B cell (primary cell): ENCODE measurements around the gene SHLD1.

Source experiments
- EZH2 ChIP-seq: IDR thresholded peaks from 2 replicates; pipeline ENCODE4 v1.6.1; 2012; ENCODE audit warnings: borderline replicate concordance, low read depth, mild to moderate bottlenecking, moderate library complexity, low read length; ENCODE audit not compliant: insufficient read depth, poor library complexity, severe bottlenecking
- TF ChIP-seq, protein P1 (sequence below): fragments of 200-600 bp; IDR thresholded peaks from one replicate; pipeline ENCODE4 v1.8.0; 2022; ENCODE audit warnings: antibody characterized with exemption, mild to moderate bottlenecking

DNA sequence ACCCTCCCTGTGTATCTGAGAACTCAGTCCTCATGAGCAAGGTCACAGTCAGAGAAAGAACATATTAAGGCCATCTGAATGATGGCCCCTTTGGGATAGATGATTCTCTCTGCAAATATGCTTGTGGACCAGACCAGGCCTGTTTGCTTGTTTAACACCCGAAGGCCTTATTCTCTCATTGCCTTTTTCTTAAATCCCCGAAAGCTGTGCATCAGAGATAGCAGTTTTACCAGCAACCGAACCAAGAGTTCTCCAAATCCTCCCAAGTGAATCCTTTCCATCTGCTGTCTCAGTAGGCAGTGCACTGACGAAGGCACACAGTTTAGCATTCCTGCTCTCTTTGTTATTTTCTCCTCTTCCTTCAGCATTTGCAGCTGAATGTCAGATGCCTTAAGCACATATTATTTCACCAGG, 120.4 kb downstream of the SHLD1 start:
- TF ChIP-seq, protein P1, sequence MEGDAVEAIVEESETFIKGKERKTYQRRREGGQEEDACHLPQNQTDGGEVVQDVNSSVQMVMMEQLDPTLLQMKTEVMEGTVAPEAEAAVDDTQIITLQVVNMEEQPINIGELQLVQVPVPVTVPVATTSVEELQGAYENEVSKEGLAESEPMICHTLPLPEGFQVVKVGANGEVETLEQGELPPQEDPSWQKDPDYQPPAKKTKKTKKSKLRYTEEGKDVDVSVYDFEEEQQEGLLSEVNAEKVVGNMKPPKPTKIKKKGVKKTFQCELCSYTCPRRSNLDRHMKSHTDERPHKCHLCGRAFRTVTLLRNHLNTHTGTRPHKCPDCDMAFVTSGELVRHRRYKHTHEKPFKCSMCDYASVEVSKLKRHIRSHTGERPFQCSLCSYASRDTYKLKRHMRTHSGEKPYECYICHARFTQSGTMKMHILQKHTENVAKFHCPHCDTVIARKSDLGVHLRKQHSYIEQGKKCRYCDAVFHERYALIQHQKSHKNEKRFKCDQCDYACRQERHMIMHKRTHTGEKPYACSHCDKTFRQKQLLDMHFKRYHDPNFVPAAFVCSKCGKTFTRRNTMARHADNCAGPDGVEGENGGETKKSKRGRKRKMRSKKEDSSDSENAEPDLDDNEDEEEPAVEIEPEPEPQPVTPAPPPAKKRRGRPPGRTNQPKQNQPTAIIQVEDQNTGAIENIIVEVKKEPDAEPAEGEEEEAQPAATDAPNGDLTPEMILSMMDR, result no peak
- TF ChIP-seq EZH2, result no peak
